BLaER1 (cell line): Measurements from ENCODE around the gene SCYGR7.

Source experiments
- H3K27ac ChIP-seq: shearing (Covaris generic); formaldehyde crosslinking; 2 replicates; pipeline ENCODE4 v1.8.1; 2022
- H3K27me3 ChIP-seq: shearing (Covaris generic); formaldehyde crosslinking; 2 replicates; pipeline ENCODE4 v1.8.1; 2022
- H3K36me3 ChIP-seq: shearing (Covaris generic); formaldehyde crosslinking; 2 replicates; pipeline ENCODE4 v1.8.1; 2022
- H3K4me1 ChIP-seq: shearing (Covaris generic); formaldehyde crosslinking; 2 replicates; pipeline ENCODE4 v1.8.1; 2022
- H3K4me2 ChIP-seq: shearing (Covaris generic); formaldehyde crosslinking; 2 replicates; pipeline ENCODE4 v1.8.1; 2022
- H3K4me3 ChIP-seq: shearing (Covaris generic); formaldehyde crosslinking; 2 replicates; pipeline ENCODE4 v1.8.1; 2022
- H3K9ac ChIP-seq: shearing (Covaris generic); formaldehyde crosslinking; 2 replicates; pipeline ENCODE4 v1.8.1; 2022
- H3K9me3 ChIP-seq: shearing (Covaris generic); formaldehyde crosslinking; 2 replicates; pipeline ENCODE4 v1.8.1; 2022
- H4K20me1 ChIP-seq: shearing (Covaris generic); formaldehyde crosslinking; 2 replicates; pipeline ENCODE4 v1.8.1; 2022
- Cebpa-rat ChIP-seq: shearing (Covaris generic); IDR thresholded peaks from 2 replicates; pipeline ENCODE4 v1.8.1; 2022

Gene SCYGR7

GRCh38 chr2:227774895-227775842 lies 47.0 kb downstream of the SCYGR7 start:
- no peak overlapping the region for H3K27ac ChIP-seq
- no peak overlapping the region for H3K9ac ChIP-seq
- H4K20me1 ChIP-seq: no peaks in the 10 kb centered on the region
- no peaks in the 10 kb centered on the region for H3K27me3 ChIP-seq
- TF ChIP-seq Cebpa-rat: no peak
- no peak overlapping the region for H3K4me2 ChIP-seq
- no peaks in the 10 kb centered on the region for H3K36me3 ChIP-seq
- H3K4me3 ChIP-seq: no peak overlapping the region
- H3K9me3 ChIP-seq: no peaks in the 10 kb centered on the region
- no peaks in the 10 kb centered on the region for H3K4me1 ChIP-seq
